ENCODE data around the gene TMSB4X. TPM values are rescaled to one million over a fixed set of nuclear protein-coding genes. Genes with fewer than 3 reads are reported as not detected.
A peak's percentile ranks its signal among the peaks of the same experiment; 100 is the strongest.
"Not testable (repeated sequence)": the region's sequence is repeated elsewhere in the genome, so short reads cannot be mapped to it uniquely, and the experiment has no call there.

TMSB4X gene
- total RNA-seq, 1 donor from 2014 or later, result 4,663 TPM

DNA sequence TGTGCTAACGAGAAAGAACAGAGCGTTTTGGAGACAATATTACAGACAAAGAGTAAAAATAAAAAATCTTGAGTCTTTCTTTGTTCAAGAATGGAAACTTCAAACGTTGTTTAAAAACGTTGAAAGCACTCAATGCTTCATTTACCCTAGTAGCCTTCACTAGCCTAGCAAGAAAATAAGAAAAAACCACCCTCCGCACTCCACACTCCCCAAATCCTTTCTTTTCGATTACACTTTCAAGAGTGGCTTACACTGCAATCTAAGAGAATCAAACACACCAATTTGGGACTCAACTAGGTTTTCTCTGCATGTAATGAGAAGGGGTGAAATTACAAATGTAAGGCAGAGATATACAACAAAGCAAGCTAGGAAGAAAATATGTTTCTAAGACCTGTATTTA, 4.7 kb downstream of the TMSB4X start:
- no peak for DNase-seq
- intact Hi-C loops (cut with DNase I), result no loop called here
- no peak for ATAC-seq
- TF ChIP-seq, protein P1, sequence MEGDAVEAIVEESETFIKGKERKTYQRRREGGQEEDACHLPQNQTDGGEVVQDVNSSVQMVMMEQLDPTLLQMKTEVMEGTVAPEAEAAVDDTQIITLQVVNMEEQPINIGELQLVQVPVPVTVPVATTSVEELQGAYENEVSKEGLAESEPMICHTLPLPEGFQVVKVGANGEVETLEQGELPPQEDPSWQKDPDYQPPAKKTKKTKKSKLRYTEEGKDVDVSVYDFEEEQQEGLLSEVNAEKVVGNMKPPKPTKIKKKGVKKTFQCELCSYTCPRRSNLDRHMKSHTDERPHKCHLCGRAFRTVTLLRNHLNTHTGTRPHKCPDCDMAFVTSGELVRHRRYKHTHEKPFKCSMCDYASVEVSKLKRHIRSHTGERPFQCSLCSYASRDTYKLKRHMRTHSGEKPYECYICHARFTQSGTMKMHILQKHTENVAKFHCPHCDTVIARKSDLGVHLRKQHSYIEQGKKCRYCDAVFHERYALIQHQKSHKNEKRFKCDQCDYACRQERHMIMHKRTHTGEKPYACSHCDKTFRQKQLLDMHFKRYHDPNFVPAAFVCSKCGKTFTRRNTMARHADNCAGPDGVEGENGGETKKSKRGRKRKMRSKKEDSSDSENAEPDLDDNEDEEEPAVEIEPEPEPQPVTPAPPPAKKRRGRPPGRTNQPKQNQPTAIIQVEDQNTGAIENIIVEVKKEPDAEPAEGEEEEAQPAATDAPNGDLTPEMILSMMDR (IDR thresholded peaks at IDR 0.05), result no peak
- Histone ChIP-seq H3K4me3 (no peak overlapping the region), H3K27ac (peak overlapping the region; percentile 97), H3K27me3 (no peaks in the 10 kb centered on the region), H3K4me1 (peaks cover 3% of the 10 kb centered on the region), H3K9me3 (no peaks in the 10 kb centered on the region), H3K36me3 (peaks cover 5% of the 10 kb centered on the region)

DNA sequence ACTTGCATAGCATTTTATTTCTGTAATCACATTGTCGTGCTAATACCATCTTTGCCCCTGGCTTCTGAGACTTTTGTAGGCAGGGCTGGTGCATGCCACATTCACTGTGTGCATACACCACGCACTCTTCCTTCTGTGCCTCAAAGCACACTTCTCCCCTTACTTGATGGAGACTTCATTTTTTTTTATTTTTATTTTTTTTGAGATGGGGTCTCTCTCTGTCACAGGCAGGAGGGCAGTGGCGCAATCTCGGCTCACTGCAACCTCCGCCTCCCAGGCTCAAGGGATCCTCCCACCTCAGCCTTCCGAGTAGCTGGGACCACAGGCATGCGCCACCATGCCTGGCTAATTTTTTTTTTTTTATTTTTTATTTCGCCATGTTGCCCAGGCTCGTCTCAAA, 5.1 kb downstream of the TMSB4X start:
- ATAC-seq; H3K36me3 ChIP-seq; H3K9me3 ChIP-seq; H3K4me3 ChIP-seq; H3K4me1 ChIP-seq; H3K27me3 ChIP-seq; DNase-seq; intact Hi-C loops (cut with DNase I): not testable (repeated sequence)
- H3K27ac ChIP-seq, result peak overlapping the region; percentile 97

DNA sequence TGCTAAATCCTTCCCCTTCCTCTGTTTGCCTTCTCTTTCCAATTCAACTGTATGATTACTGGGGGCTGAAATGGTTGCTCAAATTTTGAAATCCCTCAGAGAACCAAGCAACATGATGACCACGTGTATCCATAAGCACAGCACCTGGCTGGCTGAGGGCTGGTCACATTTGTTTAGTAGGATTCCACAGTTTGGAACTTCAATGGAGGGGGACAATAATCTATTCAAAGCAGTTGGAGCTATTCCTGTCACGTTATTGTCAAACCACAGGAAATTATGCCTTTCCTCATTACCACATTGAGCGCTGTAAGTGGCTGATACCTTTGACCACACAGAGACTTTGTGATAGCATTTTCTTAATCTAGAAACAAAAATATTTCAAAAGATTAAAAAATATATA, 7.0 kb downstream of the TMSB4X start:
- no peak for DNase-seq
- Histone ChIP-seq H3K4me1 (peaks cover 7% of the 10 kb centered on the region), H3K36me3 (peaks cover 5% of the 10 kb centered on the region), H3K27me3 (no peaks in the 10 kb centered on the region), H3K9me3 (no peaks in the 10 kb centered on the region), H3K4me3 (no peak overlapping the region), H3K27ac (no peak overlapping the region)
- no peak for ATAC-seq
- TF ChIP-seq, protein P1 (IDR thresholded peaks at IDR 0.05), result no peak
- intact Hi-C loops (cut with DNase I), result no loop called here

DNA sequence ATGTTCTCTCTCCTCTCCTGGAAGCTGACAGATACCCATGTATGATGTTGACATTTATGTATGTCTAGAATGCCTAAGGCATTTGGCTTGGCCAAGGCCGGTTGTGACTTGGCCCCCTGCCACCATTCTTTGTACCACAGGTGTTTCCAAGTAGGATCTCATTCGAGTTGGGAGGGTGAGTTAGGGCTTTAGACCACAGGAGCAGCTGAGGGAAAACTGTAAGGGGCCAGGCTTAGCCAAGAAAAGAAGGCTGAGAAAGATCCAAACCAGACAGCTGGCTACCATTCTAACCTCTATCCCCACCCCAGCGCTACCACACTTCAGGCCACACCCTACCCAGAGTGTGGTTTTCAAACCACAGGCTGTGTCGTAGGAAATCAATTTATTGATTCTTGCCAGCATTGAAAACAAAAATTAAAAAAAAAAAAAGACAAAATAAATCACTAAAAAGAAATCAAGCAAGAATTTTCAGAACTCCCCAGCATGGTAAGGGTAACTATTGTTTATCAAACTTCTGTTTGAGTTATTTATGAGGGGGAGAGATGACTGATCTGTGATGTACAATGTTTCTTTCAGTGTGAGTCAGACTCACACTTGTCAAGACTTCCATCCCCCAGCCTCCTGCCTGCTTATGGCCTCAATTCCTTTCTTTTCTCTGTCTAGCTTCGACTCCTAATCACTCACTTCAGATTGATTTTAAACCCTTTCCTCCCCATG, 9.9 kb downstream of the TMSB4X start:
- H3K27me3 ChIP-seq, result no peaks in the 10 kb centered on the region
- TF ChIP-seq, protein P1 (IDR thresholded peaks at IDR 0.05), result no peak
- no peak for ATAC-seq
- intact Hi-C loops (cut with DNase I), result no loop called here
- H3K9me3 ChIP-seq, result no peaks in the 10 kb centered on the region
- DNase-seq, result no peak
- no peak overlapping the region for H3K4me3 ChIP-seq
- no peak overlapping the region for H3K27ac ChIP-seq
- H3K4me1 ChIP-seq, result peaks cover 7% of the 10 kb centered on the region
- no peaks in the 10 kb centered on the region for H3K36me3 ChIP-seq

DNA sequence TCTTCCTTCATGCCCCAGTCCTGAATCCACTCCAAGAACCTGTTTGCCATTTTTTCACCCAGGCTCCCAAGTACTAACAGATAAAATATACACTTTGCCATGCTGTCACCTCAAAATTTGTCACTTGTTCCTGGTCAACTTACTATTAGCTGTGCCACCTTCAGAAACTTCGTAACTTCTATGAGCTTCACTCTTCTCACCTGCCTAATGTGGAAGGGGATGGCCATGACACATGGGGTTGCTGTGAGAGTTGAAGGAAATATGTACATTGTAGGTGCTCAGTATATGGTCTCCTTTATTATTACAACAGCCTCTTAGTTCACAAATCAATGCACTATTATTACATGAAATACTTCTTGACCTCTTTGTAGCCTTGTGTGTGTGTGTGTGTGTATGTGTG, 10.4 kb downstream of the TMSB4X start:
- TF ChIP-seq, protein P1 (IDR thresholded peaks at IDR 0.05), result no peak
- H3K27me3 ChIP-seq, result no peaks in the 10 kb centered on the region
- intact Hi-C loops (cut with DNase I), result no loop called here
- peaks cover 7% of the 10 kb centered on the region for H3K4me1 ChIP-seq
- DNase-seq (no peak), ATAC-seq (no peak)
- no peaks in the 10 kb centered on the region for H3K36me3 ChIP-seq
- H3K27ac ChIP-seq, result no peak overlapping the region
- no peak overlapping the region for H3K4me3 ChIP-seq
- no peaks in the 10 kb centered on the region for H3K9me3 ChIP-seq

DNA sequence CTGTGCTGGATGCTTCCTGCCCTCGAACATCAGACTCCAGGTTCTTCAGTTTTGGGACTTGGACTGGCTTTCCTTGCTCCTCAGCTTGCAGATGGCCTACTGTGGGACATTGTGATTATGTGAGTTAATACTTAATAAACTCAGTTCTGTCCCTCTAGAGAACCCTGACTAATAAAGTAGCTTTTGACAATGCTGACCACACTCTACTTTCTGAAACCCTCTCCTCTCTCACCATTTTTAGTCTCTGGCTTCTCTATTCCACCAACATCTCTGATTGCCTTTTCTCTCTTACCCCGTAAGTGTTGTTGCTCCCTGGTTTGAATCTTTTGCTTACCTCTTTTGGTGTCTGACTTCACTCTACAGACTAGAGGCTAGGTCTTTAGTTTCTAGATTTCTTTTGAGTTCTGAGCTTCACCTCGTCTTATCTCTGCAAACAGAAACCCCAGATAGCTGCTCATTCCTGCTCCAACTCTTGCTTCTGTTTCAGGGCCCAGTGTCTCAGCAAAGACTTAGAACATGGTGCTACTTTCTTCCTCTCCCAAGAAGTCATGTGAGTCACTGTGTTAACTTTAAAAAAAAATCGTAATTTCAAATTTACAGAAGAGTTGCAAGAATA, 11.4 kb downstream of the TMSB4X start:
- intact Hi-C loops (cut with DNase I), result no loop called here
- TF ChIP-seq, protein P1 (IDR thresholded peaks at IDR 0.05), result no peak
- H3K4me1 ChIP-seq, result peaks cover 7% of the 10 kb centered on the region
- no peaks in the 10 kb centered on the region for H3K9me3 ChIP-seq
- no peak overlapping the region for H3K4me3 ChIP-seq
- no peaks in the 10 kb centered on the region for H3K36me3 ChIP-seq
- no peak overlapping the region for H3K27ac ChIP-seq
- no peak for DNase-seq
- ATAC-seq, result no peak
- no peaks in the 10 kb centered on the region for H3K27me3 ChIP-seq
